ENCODE data around the gene NFKBIL1.
"Not testable (repeated sequence)": the region's sequence is repeated elsewhere in the genome, so short reads cannot be mapped to it uniquely, and the experiment has no call there.

The NFKBIL1 gene, protein sequence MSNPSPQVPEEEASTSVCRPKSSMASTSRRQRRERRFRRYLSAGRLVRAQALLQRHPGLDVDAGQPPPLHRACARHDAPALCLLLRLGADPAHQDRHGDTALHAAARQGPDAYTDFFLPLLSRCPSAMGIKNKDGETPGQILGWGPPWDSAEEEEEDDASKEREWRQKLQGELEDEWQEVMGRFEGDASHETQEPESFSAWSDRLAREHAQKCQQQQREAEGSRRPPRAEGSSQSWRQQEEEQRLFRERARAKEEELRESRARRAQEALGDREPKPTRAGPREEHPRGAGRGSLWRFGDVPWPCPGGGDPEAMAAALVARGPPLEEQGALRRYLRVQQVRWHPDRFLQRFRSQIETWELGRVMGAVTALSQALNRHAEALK

DNA sequence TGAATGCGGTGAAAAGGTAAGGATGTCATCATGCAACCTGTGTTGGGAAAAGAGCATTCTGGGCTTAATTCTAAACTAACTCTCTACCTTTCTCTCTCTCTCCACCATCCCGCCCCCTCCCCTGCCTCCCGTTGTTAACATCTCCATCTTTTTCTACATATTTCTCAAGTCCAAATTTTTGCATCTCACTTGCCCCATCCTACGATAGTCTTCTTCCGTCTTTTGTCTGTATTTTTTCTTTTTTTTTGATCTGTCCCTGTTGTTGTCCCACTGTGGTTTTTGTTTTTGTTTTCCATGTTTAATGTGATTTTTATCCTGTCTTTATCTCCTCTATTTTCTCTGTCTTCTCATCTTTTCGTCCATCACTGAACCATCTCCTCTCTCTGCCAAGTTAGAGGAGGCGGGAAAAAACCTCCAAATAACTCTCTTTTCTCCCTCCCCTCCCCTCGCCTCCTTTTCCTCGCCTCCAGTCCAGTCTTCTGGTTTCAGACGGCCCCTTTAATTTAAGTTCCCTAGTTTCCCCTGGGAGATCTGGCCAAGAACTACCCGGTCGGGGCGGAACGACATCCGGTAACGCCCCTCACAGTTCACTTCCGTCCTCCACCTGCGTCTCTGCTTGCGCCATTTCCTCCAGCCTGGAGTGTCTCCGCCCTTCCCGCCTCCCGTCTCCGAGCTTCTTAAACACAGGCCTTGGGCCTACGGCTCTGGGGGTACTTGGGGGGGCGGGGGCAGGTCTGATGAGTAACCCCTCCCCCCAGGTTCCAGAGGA, at the start of gene NFKBIL1:
TSS of gene NFKBIL1 (plus strand) at position 651 of the 769 bp plus-strand sequence. CDS start at position 738, 87 bp downstream.
- DNase-seq: peak; percentile 97

DNA sequence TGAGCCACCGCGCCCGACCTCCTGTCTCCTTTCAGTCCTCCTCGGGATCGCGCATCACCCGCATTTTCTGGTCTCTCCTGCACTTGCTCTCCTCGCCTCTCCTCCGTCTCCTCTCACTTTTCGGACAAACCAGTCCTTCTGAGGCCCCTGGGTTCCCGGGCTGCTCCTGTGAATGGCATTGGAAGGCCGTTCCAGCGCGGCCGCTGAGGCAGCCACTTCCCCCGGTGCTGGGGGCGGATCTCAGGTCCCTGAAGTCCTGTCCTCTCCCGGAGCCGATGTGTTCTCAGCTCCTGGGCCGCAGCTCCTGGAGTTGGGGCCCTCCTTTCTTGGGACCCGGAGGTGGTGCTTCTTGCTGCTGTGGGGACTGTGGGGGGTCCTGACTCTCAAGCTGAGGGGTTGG, 48.7 kb upstream of the NFKBIL1 start:
- no peak for DNase-seq

DNA sequence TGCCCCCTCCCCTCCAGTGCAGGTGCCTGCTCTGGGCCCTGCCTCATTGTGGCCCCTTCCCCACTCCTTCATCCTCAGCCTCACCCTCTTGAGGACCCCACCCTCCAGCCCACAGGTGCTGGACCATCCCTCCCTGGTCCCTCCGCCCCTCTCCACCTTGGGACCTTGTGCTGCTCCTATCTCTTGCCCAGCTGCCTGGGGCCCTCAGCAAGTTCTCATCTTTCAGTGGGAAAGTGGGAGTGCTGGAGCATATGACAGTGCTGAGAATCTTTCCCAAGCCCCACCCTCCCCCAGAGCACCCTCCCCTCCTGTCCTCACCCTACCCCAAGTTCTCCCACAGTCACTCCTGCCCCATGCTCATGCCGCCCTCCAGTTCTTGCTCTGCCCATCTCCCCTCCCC, 47.8 kb upstream of the NFKBIL1 start:
- DNase-seq: not testable (repeated sequence)

DNA sequence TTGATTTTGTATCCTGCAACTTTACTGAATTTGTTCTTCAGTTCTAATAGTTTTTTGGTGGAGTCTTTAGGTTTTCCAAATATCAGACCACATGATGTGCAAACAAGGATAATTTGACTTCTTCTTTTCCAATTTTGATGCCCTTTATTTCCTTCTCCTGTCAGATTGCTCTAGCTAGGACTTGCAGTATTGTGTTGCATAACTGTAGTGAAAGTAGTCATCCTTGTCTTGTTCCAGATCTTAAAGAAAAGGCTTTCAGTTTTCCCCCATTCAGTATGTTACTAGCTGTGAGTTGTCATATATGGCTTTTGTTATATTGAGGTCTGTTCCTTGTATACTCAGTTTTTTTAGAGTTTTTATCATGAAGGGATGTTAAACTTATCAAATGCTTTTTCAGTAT, 44.8 kb upstream of the NFKBIL1 start:
- no peak for DNase-seq

DNA sequence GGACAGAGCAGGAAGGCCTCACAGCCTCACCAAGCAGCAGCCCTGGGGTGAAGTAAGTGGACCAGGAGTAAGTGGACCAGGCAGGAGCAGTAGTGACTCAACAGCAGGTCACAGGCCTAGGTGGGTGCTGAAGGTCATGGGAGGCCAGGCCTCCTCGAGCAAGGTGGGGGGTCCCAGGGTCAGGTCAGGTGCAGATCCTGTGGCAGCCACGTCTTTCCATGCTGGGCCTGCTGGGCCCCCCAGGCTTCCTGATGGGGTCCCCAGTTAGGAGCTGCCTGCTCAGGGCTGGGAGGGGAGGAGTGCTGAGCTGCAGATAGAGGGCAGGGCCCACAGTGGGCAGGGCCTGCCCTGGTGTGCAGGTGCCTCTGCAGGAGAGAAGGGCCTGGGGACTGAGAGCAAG, 38.4 kb upstream of the NFKBIL1 start:
- DNase-seq: not testable (repeated sequence)

DNA sequence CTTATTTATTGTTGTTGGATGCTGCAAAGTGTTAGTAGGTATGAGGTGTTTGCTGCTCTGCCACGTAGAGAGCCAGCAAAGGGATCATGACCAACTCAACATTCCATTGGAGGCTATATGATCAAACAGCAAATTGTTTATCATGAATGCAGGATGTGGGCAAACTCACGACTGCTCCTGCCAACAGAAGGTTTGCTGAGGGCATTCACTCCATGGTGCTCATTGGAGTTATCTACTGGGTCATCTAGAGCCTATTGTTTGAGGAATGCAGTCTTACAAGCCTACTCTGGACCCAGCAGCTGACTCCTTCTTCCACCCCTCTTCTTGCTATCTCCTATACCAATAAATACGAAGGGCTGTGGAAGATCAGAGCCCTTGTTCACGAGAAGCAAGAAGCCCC, 37.4 kb upstream of the NFKBIL1 start:
- no peak for DNase-seq

DNA sequence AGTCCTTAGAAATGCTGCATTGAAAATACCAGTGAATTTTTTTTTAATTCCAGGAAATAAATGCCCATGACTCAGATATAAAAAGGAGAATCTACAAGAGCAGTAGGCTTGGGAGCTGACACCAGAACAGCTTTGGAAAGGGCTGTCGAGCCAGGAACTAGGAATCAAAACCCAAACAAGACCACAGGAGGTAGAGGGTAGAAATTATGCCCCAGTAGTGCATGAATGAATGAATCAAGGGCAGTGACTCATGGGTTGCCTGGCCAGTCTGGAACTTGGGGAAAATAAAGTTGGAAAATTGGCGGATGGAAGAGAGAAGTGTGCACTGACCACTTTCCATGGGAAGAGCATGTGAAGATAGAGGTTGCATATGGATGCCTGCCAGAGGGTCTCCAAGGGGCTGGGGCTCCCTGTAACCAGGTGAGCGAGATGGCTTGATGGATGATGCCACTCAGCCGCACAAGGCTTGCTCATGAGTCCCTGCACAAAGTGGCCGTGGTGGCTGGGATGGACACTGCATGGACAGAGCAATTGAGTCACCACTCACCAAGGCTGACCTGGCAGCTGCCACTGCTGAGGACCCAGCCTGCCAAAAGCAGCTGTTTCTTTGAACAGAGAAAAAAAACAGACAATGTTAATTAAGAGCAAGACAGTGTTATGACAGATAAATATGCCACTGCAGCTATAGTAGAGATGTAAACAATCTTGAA, 33.8 kb upstream of the NFKBIL1 start:
- DNase-seq: no peak

DNA sequence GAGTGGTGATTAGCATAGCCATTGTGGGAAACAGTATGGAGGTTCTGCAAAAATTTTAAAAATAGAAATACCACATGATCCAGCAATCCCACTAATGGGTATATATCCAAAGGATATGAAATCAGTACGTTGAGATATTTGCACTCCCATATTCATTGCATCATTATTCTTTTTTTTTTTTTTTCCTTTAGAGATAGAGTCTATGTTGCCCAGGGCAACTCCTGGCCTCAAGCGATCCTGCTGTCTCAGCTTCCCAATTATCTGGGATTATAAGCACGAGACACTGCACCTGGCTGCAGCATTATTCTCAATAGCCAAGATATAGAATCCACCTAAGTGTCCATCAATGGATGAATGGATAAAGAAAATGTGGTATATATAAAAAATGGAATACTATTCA, 25.6 kb upstream of the NFKBIL1 start:
- no peak for DNase-seq

DNA sequence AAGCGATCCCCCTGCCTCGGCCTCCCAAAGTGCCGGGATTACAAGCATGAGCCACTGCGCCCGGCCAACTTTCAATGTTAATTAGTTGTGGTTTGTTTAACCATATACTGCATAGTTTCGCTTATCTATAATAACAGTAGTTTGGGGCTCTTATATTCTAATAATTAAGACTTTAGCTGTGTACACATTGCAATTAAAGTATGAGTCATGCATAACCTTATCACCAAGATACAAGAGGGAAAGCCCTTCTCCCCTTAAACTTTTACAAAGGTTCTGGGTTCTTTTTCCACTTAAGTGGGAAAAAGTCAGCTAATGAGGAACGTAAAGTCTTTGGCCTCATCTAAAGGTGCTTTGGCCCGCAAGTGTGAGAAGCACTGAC, 21.9 kb upstream of the NFKBIL1 start:
- DNase-seq: no peak

DNA sequence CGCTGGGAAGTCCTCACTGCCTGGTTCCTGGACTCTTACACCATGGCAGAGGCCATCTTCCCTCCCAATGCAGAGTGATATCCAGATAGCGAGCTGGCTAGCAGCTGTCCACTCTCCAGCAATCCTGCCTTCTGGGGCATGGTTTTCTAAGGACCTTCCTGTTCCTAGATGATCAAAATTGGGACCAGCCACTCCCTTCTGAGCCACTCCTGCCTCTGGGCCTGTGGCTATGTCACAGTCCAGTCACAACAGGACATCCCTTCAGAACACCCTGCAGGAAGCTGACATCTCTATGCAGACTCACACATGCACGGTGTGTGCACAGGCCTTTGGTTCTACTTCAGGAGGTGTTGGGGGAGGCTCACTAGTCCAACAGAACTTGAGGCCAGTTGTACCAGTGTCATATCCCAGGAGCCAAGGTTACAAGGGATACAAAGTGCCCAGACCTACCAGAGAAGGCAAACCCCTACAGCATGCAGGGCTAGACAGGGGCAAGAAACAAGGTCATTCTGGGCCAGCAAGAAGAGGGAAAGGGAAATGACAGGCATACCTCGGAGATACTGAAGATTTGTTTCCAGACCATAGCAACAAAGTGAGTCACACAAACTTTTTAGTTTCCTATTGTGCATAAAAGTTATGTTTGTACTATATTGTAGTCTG, 21.3 kb upstream of the NFKBIL1 start:
- DNase-seq: no peak

DNA sequence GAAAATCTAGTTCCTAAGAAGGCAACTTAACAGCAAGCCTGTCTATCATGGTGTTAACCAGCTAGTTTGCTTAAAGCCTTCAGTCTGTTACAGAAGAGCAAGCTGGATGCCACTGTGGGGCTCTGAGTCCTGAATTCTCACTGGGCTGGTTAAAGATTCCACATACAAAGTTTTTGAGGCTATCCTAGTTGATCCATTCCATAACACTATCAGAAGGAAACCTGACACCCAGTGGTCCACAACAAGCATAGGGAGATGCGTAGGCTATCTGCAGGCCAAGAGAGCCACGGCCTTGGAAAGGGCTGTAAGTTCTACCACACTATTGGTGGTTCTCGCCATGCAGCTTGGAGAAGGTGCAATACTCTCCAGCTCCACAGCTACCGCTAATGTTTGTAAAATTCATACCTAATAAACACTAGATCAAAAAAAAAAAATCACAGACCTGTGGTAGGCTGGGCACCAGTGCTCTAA, 19.1 kb upstream of the NFKBIL1 start:
- no peak for DNase-seq

DNA sequence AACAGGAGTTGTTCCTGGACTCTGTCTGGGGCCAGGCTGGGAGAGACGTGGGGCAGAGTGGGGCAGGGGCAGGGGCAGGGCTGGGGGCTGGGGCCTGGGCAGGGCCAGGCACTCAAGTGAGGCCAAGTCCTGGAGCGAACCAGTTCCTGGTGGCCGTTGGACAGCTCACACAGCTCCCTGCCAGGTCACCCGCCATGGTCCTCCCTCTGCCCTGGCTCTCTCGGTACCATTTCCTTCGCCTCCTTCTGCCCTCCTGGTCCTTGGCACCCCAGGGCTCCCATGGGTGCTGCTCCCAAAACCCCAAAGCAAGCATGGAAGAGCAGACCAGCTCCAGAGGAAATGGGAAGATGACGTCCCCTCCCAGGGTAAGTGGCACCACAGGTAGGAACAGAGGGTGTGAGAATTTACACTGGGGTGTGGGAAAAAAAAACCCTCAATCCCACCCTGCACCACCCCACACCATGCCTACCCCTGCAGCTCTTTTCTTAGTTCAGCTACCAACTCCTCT, 18.5 kb upstream of the NFKBIL1 start, which contains the start of gene MCCD1:
TSS of gene MCCD1 (plus strand) at position 142 of the 508 bp plus-strand sequence. CDS start at position 195, 53 bp downstream.
- no peak for DNase-seq

DNA sequence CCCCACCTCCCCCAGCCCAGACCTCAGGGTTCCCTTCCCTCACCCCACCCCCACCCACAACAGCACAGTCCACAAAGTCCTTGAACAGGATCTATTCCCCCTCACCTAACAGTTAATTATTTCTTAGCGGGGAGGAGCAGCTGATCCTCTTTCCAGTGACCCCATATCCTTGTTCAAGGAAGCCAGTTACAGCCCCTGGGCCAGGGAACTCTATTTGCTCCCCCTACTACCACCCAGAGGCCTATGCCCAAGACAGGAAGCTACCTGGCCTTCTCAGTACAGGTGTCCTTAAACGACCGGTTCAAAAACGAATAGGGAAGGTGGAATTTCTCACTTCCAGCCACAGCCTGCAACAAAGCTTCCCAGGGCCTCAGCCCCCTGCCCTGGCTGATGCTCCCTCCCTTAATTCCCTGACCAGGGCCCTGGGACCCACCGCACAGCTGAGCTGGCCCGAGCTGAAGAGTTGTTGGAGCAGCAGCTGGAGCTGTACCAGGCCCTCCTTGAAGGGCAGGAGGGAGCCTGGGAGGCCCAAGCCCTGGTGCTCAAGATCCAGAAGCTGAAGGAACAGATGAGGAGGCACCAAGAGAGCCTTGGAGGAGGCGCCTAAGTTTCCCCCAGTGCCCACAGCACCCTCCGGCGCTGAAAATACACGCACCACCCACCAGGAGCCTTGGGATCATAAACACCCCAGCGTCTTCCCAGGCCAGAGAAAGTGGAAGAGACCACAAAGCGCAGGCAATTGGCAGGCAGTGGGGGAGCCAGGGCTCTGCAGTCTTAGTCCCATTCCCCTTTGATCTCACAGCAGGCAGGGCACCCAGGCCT, 17.9 kb upstream of the NFKBIL1 start:
- DNase-seq: no peak

DNA sequence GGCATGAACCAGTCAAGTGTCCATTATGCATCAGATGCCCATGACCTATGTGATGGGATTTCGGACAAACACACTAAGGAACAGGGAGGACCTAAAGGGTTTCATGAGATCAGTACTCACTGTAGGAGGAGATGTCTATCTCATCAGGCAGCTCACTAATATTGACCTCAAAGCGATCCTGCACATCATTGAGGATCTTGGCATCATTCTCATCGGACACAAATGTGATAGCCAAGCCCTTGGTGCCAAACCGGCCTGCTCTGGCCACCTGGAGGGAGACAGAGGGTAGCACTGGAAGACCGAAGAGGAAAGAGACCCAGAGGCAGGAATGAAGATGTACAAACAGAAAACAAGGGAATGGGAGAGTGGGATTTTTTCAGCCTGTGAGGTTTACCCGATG, 16.7 kb upstream of the NFKBIL1 start:
- DNase-seq: no peak

DNA sequence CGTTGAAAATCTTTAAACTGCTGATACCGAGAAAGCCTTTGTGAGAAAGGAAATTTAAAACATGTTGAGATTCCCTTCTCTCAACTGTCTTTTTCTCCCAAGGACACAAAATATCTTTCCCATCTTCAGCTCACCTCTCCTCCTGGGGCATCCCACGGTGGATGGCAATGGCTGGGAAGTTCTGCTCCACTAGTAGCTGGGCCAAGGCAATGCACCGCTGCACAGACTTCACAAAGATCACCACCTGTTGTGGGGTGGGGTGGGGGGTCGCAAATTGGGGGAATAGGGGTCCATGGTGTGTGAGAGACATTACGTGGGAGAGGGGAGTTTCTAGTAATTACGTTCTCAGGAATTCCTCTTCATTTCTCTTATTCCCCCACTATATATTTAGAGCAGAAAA, 16.2 kb upstream of the NFKBIL1 start:
- no peak for DNase-seq

DNA sequence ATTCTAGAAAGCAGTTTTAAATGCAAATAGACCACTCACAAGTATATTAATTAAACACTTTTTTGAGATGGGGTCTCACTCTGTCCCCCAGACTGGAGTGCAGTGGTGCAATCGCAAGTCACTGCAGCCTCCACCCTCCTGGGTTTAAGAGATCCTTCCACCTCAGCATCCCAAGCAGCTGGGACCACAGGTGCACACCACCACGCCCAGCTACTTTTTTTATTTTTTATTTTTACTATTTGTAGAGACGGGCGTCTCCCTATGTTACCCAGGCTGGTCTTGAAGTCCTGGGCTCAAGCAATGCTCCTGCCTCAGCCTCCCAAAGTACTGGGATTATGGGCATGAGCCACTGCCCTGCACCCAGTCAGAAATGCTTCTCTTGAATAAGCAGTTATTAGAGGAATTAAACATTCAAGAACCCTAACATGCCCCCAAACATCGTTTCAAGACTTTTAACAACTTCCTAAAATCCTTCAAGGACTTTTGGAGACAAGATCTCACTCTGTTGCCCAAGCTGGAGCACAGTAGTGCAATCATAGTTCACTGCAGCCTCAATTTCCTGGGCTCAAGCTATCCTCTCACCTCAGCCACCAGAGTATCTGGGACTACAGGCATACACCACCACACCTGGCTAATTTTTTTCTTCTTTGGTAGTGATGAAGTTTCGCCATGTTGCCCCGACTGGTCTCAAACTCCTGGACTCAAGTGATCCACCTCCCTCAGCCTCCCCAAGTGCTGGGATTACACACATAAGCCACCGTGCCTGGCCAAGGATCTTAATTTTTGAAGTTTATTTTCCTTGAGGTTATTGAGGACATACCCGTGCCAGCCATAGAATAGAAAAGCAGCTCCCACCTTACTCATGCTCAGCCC, 15.4 kb upstream of the NFKBIL1 start:
- no peak for DNase-seq

DNA sequence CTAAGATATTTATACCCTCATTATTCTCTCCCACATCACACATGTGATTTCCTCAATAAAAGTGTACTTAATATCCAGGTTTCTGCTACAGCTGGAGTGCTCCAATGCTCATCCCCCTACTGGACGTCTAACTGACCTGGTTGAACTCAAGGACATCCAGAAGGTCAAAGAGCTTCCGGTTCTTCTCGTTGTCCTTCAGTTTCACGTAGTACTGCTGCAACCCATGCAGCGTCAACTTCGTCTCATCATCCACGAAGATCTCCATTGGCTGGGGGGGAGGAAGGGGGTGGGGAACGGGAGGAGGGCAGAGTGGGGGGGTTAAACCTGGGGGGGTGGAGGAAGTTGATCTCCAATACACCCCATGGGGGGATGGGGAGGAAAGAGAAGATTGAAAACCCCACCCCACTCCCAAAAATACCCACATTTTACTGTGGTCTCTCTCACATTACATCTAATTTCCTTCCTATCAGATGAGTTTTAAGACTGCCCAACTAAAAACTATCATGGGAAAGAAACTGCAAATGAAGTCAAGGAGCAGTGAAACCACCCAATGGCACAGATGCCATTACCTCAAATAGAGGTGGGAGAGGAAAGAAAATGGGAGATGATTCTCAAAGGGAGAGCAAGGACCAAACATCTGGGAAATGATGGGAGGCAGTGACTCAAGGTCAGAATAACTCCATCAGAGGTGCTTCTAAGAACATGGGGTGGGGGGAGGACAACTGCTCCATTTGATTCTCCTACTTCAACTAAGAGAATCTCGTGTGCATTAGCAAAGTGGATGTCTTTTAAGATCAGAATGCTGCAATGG, 14.6 kb upstream of the NFKBIL1 start:
- no peak for DNase-seq

DNA sequence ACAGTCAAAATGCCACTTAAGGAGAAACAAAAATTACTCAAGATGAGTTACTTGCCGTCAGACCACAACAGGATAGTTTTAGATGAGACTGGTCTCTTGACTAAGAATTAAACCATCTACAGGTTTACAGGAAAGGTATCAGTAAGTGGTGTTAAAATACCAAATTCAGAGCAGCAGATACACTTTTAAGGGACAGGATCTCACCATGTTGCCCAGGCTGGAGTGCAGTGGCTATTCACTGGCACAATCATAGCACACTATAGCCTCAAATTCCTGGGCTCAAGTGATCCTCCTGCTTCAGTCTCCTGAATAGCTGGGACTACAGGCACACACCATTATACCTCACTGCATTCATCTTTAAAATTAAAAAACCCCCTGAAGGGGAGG, 14.0 kb upstream of the NFKBIL1 start:
- no peak for DNase-seq

DNA sequence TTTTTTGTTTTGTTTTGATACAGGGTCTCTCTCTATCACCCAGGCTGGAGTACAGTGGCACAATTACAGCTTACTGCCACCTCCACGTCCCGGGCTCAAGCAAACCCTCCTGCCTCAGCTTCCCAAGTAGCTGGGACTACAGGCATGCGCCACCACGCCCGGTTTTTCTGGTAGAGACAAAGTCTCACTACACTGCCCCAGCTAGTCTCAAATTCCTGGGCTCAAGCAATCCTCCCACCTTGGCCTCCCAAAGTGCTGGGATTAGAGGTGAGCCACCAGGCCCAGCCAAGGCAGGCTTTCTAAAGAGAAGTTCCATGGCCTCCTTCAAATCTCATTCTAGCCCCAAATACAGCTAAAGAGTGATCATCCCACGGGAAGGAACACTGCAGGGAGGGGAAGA, 13.4 kb upstream of the NFKBIL1 start:
- DNase-seq: no peak

DNA sequence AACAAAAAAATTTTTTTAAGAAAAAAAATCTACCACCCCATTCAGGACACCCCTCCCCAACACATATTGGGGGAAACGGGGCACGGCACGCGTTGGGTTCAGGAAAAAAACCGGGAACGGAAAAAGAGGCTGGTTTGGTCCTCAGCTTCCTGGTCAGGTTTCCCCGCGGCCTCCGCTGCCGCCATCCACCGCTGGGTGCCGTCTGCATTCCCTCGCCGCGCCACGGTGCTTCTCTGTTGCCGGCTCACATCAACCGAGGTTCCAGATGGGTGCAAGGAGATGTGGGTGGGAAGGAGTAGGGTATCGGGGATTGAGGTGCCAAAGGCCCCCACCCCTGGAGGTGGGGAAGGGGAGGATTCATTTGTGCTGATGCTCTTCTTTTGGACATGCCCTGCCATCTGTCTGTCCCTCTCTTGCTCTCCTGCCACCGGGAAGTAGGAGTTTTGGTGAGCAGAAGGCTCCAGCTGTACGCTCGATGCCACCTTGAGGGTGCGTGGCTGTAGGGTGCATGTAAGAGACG, 12.8 kb upstream of the NFKBIL1 start:
- no peak for DNase-seq
